Endothelial cell of umbilical vein (primary cell): ENCODE measurements around the gene CPZ.

Experiments used
- CTCF ChIP-seq, 2 donors: IDR thresholded peaks; 1 replicate in 1 of 2; 2 replicates in 1 of 2; pipeline ENCODE4 v1.5.1; 2011; ENCODE audit warnings: low read length in 2 of 2, mild to moderate bottlenecking in 2 of 2, moderate library complexity in 2 of 2, control low read depth in 1 of 2, inconsistent platforms in 1 of 2, low read depth in 1 of 2; ENCODE audit not compliant: insufficient read depth in 1 of 2; ENCODE audit errors: extremely low read depth in 1 of 2
- EZH2 ChIP-seq: IDR thresholded peaks from 2 replicates; pipeline ENCODE4 v1.6.1; 2012; ENCODE audit warnings: borderline replicate concordance, low read depth, mild to moderate bottlenecking, moderate library complexity, low read length, inconsistent platforms; ENCODE audit not compliant: severe bottlenecking
- GATA2 ChIP-seq: IDR thresholded peaks from 2 replicates; pipeline ENCODE4 v1.7.0; 2011; ENCODE audit warnings: low read depth, mild to moderate bottlenecking, moderate library complexity, mixed read lengths, low read length; ENCODE audit not compliant: insufficient read length, insufficient read depth
- POLR2AphosphoS5 ChIP-seq: IDR thresholded peaks from 2 replicates; pipeline ENCODE4 v1.6.1; 2012; ENCODE audit warnings: low read depth, mild to moderate bottlenecking, control low read depth, low read length, moderate library complexity; ENCODE audit not compliant: insufficient read depth

- TF ChIP-seq CTCF (IDR thresholded peaks at IDR 0.05; ENCODE audit: extremely low read depth in 1 of 2, insufficient read depth in 1 of 2, low read depth in 1 of 2, low read length in 2 of 2) (no peak), EZH2 (no peak), GATA2 (no peak), POLR2AphosphoS5 (no peak)
These were observed 8.9 kb upstream of the CPZ start for GRCh38 chr4:8583655-8584025.
